Activated T-helper 9 cell treated with anti-CD3 and anti-CD28 coated beads, Interleukin-2, amount 50 U/mL, for 16 hours (primary cell): ENCODE results near the gene SNX9.
"Not testable (repeated sequence)": the region's sequence is repeated elsewhere in the genome, so short reads cannot be mapped to it uniquely, and the experiment has no call there.

ENCODE experiments used
- DNase-seq: peaks from one replicate; pipeline ENCODE4 v3.0.0-alpha.2; 2020; ENCODE audit warnings: low read depth

Gene SNX9

DNA sequence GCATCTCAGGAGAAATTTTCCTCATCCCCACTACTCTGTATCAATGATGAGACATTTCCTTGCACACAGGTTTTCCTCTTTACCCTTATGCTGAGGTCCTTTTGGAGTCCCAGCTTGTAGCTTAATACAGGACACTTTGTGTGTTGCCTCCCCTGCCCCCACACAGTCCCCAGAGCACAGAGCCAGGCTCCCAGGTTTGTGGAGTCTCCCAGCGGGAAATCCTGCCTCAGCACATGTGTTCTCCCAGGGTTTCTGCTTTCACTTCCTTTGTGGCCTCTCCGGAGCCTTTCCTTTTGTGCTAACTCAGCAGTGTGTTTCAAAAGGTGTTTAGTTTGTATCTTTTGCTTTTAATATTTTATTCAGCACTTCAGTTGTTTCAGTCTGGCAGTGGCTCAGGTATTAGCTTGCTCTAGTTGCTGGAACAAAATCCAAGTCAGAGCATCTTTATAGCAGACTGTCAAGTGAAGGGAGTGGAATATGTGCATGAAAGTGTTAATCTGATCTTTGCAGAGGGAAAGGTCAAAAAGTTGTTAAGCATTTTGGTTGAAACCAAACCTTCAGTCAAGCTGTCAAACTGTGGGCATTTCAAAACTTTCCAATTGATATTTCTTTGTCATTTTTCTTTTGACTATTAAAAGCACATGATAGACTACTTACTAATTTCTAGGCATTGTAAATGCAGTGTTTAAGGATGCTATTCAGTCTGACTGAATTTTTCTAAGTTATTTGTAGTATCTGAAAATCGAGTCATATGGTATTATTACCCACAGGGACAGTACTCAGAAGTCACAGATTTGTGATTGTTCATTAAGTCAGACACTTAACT is 8.6 kb downstream of the SNX9 start:
- no peak for DNase-seq

DNA sequence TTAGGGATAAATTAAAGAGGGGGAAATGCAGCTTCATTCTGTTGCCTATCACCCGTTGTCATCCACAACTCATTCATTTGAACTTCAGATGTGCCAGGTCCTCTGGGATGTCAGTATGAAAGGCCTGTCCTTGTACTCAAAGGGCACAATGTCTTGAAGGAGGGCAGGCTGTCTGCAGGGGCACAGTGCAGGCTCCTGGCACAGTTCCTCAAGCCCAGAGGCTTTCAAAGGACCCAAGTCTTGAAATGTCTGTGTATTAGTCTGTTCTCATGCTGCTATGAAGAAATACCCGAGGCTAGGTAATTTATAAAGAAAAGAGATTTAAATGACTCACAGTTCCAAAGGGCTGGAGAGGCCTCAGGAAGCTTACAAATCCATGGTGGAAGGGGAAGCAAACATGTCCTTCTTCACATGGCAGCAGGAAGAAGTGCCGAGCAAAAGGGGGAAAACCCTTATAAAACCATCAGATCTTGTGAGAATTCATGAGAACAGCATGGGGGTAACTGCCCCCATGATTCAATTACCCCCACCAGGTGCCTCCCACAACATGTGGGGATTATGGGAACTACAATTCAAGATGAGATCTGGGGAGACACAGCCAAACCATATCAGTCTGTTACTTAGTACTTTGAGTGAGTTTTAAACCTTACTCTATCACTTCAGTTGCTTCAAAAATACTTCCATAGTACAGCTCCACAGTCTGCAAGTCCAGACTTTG is 9.4 kb downstream of the SNX9 start:
- no peak for DNase-seq

DNA sequence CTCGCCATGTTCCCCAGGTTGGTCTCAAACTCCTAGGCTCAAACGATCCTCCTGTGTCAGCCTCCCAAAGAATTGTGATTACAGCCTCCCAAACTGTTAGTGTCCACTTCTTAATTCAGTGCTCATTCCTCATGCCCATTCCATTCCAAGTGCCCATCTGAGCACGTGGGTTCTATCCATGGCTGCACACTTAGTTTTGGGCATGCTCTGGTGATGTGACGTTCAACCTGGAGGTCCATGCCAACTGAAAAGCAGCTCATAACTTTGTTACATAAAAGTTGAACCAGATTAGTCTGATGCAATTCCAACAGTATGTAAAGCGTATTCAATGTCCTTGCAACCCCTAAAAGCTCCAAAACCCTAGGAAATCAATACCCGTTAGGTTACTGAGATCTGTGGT is 11.5 kb downstream of the SNX9 start:
- no peak for DNase-seq

DNA sequence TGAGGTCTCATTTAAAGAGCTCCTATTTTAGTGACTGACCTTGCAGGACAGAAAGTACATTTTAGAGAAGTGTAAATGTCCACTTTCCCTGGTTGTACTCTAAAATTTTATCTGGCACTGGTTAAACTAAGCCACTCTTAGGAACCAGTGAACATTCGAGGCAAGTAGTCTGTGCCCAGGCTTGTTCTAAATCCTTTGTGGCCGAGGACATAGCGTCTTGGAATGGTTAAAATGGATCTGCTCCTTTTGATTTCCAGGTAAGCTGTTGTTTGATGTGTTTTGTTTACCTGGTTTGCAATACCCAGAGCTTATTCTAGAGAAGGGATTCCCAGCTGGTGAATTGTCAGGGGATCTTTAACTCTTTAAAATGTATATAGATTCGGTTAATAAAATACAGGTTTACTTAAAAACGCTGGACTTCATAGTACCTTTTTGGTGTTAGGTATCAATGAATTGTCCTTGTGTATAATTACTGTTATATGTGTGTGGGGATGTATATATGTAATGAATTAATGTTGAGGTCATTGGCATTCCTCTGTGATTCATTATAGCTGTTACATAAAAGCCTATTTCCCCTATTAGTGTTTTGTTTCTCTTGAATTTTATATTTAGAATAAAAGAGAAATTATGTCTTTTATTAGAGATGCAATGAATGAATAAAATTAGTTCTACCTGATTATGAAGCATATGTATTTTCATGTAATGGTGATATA is 15.8 kb downstream of the SNX9 start:
- no peak for DNase-seq

DNA sequence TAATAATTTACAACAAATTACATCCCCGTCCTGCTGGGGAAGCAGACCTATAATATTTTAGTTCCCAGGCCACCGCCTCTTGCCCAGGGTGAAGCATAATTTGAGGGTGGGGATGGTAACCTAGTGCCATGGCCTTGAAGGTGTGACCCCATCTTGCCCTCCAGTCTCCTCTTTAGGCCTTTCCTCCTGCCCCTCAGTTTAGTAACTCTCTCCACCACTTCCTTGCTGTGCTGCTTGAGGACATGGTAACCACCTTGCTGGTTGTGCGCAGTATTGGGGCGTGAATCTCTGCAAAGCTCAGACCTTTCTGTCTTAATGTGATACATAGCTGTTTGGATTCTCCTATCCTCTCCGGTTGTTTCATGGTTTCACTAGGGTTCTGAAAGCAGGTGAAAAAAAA is 16.6 kb downstream of the SNX9 start:
- no peak for DNase-seq

DNA sequence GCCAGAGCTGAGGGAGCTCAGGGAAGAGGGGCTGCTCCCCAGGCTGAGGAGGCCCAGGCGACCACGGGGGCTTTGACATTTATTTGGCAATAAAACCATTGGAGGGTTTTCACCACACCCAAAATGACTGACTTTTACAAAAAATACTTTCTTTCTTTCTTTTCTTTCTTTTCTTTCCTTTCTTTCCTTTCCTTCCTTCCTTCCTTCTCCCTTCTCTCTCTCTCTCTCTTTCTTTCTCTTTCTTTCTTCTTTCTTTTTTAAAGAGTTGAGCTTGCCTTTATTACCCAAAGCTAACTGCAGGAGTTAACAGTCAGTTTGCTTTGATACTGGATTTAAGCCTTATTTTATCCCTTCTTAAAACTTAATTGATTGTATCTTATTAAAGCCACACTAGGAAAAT is 17.2 kb downstream of the SNX9 start:
- no peak for DNase-seq

DNA sequence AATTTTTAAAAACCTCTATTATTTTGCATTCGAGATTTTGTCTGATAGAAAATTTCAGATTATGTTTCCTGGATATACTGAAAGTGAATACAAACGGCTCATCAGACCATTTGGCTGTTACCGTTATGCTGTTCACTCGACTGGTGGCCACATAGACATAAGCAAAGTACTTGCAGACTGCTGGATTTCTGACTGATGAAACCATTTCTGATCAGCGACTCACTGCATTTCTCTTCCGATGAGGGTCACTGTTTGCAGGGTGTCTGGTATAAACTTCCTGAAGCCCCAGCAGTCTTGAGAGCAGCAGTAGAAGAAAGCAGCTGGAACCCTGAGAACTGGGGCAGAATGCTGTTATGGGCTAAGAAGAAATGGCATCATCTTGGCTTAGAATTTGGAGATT is 17.7 kb downstream of the SNX9 start:
- DNase-seq = no peak

DNA sequence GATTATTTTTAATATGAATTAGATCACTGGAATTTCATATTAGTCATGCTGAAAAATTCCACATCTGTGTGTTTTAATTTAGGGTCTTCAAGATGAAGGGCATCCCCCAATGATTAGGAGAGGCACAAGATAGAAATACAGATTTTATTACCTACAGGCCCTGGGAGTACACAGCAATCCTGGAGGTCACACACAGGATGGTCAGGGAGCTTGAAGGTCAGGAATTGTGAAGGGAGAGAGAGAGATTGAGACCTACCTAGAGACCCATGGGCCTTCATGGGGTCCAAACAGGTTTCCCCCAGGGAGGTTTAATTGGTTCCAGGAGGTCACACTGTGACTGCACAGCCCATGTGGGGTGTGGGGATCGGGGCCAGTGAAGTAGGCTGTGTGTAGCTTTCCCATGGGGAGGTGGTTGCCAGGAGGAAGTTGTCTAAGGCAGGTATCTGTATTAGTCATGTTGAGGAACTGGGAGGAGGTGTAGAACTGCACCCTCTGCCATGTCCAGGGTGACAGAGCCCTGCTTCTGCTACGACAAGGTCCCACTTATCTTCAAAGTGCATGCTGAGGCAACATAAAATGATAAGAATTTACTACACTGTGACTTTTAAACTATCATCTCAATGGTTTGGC is 18.3 kb downstream of the SNX9 start:
- no peak for DNase-seq

DNA sequence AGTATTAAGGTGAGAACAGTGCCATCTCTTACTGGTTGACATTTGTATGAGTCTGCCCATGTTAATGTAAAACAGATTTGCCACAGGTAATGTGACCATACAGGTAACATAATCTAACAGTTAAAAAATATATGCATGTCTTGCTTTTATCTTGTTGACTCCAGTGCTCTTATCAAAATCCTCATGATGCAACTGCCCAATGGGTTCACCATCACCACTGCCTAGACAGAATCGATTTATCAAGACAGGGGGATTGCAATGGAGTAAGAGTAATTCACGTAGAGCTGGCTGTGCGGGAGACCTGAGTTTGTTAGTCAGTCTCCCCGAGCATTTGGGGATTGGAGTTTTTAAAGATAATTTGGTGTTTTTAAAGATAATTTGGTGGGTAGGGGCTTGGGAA is 19.2 kb downstream of the SNX9 start:
- no peak for DNase-seq

DNA sequence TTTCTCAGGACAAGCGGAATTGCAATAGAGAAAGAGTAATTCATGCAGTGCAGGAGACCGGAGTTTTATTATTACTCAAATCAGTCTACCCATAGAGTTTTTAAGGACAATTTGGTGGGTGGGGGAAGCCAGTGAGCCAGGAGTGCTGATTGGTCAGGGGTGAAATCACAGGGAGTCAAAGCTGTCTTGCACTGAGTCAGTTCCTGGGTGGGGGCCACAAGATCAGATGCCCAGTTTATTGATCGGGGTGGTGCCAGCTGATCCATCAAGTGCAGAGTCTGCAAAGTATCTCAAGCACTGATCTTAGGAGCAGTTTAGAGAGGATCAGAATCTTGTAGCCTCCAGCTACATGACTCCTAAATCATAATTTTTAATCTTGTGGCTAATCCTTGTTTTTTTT is 21.1 kb downstream of the SNX9 start:
- DNase-seq = not testable (repeated sequence)

DNA sequence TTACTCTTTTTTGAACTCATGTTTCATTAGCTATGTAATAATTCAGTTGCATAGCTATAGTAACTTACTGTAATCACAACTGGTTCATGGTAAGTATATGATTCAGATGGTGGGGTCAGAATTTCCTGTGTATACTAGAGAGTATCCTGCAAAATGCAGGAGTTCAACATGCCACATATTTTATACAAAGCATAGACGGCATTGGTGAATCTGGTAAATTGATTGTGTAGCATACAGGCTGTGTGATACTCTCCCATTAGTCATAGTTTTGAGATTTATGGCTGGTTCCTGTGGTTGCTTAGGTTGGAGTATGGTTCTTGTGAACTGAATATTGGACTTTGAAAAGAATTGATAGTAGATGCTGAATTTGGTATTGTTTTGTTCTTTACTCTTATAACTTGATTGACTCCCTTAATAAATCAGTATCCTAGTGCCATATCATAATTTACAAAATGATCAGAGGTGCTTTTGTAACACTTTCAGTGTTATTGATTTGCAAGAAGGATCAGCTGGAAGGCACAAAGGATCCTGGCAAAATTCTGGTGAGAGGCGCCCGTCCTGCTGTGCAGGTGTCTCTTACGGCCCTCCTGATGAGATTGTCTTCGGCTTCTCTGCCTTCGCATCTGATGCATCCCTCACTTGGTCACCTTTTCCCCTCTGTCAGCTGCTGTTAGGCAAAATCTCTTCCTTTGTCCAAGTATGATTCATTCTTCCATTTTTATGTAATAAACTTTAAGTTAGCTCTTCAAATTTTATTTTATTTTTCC is 22.6 kb downstream of the SNX9 start:
- DNase-seq = no peak

DNA sequence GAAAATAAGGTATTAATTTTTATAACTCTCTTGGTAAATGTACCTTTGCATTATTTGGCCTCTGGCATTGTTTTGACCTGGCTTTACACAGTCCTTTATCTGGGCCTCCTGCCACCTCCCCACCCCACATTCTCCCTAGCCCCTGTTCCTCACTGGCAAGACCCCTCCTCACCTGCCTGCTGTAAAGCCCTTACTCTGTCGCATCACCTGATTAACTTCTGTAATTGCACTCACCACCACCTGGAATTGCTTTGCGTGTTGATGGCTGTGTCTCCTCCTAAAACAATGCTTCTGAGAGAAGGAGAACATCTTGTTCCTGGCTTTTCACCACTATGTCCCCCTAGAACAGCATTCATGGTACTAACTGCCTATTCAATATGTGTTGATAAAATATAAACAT is 24.8 kb downstream of the SNX9 start:
- DNase-seq = no peak

DNA sequence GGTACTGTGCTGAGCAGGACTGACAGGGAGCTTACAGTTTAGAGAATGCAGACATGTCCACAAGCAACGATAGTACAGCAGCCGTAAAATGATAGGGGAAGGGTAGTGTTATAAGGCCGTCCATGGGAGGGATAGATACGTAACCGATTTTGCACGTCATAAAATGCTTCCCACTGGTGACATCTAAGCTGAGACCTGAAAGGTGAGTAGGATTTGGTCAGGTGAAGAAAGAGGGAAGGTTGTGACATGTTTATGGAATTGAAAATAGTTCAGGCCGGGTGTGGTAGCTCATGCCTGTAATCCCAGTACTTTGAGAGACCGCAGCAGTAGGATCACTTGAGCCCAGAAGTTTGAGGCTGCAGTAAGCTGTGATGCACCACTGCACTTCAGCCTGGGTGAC is 25.6 kb downstream of the SNX9 start:
- DNase-seq = no peak

DNA sequence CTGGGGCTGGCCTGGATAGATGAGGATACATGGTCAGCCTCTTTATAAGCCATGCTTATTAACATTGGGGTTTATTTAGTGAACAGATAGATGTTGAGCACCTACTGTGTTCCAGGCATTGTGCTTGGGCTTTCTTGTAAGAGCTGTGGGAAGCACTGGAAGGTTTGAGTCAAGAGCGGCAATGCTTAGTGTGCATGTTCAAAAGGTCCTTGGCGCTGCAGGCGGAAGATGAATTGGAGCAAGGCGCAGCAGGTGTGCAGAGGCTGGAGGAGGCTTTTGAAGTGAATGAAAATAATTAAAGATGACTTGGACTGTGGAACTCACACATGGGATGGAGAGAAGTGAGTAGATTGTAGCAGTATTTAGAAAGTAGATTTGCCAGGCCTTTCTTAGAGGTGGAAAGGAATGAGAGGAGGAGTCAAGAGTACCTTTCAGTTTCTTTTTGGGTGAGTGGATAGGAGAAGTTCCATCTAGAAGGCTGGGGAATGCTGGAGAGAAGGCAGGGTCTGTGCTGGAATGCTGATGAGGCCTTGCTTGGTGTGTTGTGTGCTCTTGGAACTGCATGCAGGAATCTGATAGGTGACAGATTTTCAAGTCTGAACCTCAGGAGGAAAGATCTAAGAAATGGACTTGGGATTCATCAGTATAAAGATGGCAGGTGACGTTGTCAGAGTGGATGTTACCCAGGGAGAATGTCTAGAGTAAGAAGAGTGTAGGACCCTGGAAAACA is 26.4 kb downstream of the SNX9 start:
- no peak for DNase-seq

DNA sequence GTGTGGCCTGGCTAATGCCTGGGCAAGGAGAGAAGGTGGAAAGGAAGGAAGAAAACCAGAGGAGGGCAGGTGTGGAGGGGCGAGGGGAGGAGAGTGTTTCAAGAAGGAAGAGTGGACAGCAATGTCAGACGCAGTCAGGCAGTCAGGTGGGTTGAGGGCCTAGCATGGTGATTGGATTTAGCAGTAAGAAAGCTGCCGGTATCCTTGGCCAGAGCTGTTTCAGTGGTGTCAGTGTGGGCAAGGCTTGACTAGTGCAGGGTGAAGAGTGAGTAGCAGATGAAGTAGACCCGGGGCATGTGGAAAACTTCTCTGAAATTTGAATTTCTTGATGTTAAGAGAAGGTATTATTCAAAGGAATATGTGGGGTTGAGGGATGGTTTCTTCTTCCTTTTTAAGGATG is 27.0 kb downstream of the SNX9 start:
- no peak for DNase-seq

DNA sequence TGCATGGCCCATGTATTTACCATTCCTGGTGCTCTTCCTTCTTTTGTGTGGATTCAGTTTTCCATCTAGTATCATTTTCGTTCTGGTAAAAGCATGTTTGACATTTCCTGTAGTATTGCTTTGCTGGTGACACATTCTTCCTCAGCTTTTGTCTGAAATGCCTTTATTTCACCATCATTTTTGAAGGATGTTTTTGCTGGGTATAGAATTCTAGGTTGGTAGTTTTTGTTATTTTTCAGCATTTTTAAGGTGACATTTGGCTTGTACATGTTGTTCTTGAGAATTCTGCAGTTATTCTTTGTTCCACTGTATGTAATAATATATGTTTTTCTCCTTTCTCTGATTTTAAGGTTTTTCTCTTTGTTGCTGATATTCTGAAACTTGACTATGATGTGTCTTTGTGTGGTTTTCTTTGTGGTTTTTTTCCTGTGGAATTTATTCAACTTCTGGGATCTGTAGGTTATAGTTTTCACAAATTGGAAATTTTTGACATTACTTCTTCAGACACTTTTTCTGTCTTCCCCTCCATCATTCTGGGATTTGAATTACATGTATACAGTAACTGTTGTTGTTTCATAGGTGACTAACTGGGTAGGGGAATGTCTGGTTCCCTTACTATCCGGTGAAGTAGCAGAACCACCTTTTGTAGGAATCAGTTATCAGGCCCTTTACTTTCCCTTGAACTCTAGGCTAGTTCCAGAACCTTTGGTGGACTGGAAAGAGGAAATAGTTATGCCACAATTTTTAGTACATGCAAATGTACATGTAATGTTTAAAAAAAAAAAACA is 30.2 kb downstream of the SNX9 start:
- DNase-seq = no peak

DNA sequence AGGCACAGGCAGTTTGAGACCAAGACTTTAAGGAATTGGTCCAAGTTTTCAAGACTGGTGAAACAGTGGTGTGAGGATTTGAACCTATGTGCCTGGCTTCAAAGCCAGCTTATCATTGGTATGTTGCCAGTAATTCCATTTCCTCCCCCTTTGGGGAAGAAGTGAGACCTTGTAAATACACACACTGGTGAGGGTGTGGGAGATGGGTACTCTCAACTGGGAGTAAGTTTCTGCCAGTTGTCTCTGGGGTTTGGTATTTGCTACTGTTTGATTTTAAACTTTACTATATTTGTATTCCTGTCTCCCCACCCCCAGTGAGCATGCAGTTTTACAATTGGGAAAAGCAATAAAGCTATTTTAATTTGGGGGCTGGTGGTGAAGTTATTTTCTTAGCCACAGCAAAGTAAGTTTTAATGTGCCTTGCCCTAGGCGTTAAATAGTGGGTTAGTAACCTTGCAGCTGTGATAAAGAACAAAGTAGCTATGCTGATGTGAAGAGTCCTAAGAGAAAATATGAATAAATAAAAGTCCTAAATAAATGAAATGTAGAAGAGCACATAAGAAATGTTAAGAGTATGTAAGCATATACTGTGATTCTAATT is 31.0 kb downstream of the SNX9 start:
- no peak for DNase-seq

DNA sequence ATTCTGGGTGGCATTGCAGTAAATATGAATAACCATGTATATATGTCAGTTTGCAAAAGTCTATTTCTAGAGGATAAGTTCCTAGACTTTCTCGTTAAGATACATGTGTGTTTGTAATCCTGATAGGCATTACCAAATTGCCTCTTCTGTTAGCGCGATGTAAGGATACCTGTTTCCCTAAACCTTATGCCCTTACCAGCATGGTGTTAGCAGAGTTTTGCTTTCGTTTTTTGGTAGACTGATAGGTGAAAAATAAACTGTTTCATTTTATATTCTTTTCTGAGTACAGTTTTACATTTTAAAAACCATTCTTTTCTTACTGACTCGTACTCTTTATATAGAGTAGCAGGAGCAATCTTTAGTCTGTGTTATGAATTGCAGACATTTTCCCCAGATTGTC is 32.3 kb downstream of the SNX9 start:
- DNase-seq = no peak

DNA sequence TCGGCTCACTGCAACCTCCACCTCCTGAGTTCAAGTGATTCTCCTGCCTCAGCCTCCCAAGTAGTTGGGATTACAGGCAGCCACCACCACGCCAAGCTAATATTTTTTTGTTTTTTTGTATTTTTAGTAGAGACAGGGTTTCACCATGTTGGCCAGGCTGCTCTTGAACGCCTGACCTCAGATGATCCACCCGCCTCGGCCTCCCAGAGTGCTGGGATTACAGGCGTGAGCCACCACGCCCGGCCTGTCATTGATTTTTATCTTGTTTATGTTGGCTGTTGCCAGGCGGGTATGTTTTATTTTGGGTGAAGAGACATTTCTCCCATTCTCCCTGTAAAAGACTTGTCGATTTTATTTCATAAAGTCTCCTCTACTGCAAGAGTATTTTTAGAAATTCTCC is 32.8 kb downstream of the SNX9 start:
- not testable (repeated sequence) for DNase-seq

DNA sequence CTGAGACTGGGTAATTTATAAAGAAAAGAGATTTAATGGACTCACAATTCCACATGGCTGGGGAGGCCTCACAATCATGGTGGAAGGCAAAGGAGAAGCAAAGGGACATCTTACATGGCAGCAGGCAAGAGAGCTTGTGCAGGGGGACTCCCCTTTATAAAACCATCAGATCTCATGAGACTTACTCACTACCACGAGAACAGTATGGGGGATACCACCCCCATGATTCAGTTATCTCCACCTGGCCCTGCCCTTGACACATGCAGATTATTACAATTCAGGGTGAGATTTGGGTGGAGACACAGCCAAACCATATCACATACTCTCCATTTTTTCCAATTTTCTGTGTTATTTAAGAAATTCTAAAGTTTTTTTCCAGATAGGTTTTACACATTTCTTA is 35.6 kb downstream of the SNX9 start:
- DNase-seq = not testable (repeated sequence)
